Body of pancreas (tissue), 4 donors: ENCODE results near the gene GMCL1. TPM values are rescaled to one million over a fixed set of nuclear protein-coding genes. Genes with fewer than 3 reads are reported as not detected.
A peak's percentile ranks its signal among the peaks of the same experiment; 100 is the strongest.

Experiments
- ATAC-seq: fragments of 150-250 bp; one replicate; pipeline ENCODE4 v1.9.1; 2016
- DNase-seq, 4 donors: peaks; one replicate each; pipeline ENCODE4 v3.0.0-alpha.2; 2019
- H3K27ac ChIP-seq, 4 donors: fragments of 200-600 bp; sonication (generic); 1 replicate in 3 of 4; 2 replicates in 1 of 4; pipeline versions ENCODE4 v1.5.1 to v1.6.1; 2016 to 2019; ENCODE audit warnings: mild to moderate bottlenecking in 1 of 4, mixed read lengths in 1 of 4, moderate library complexity in 1 of 4
- H3K27me3 ChIP-seq, 2 donors: fragments of 200-600 bp; sonication (generic); one replicate each; pipeline ENCODE4 v1.6.0; 2016; ENCODE audit warnings: mild to moderate bottlenecking in 1 of 2
- H3K36me3 ChIP-seq, 2 donors: fragments of 200-600 bp; sonication (generic); replicated peaks in 1 of 2; 2 replicates each; pipeline ENCODE4 v1.5.1; 2016; ENCODE audit warnings: low read depth in 2 of 2; ENCODE audit not compliant: insufficient read depth in 1 of 2
- H3K4me1 ChIP-seq: fragments of 200-600 bp; sonication (generic); one replicate; pipeline ENCODE4 v1.6.0; 2016
- H3K4me3 ChIP-seq, 2 donors: fragments of 200-600 bp; sonication (generic); 1 replicate in 1 of 2; 2 replicates in 1 of 2; pipeline ENCODE4 v1.5.1; 2016 to 2019
- H3K9me3 ChIP-seq, 3 donors: fragments of 200-600 bp; sonication (generic); 1 replicate in 2 of 3; 2 replicates in 1 of 3; pipeline ENCODE4 v1.5.1; 2016
- CTCF ChIP-seq, 7 experiments: fragments of 450-650 bp in 4 of 7; fragments of 200-600 bp in 3 of 7; sonication (generic) in 3 of 7; IDR thresholded peaks; one replicate each; pipeline ENCODE4 v1.5.1; 2016 to 2019; ENCODE audit warnings: antibody characterized with exemption in 7 of 7
- POLR2A ChIP-seq, 3 donors: fragments of 450-650 bp; IDR thresholded peaks; one replicate each; pipeline ENCODE4 v1.6.1; 2016; ENCODE audit warnings: antibody characterized with exemption in 3 of 3, mild to moderate bottlenecking in 2 of 3
- WGBS, 2 donors: methylation state at CpG; one replicate each; pipeline ENCODE4 v1.1.5; 2017; 5-methylcytosine and 5-hydroxymethylcytosine counted together
- intact Hi-C: fragments of 100-400 bp; cut with DNase I; formaldehyde crosslinking; loops from one replicate; pipeline ENCODE4 v1.15.1; 2023
- total RNA-seq, 2 donors: library from RNA; depleted of rRNA; stranded (reverse); fragments of >200 nt; gene quantifications; one replicate each; pipeline ENCODE4 v1.1.0, GENCODE V29; 2016

Gene GMCL1
- total RNA-seq, 2 donors from 2014 or later, result 16.1 to 31.6 TPM

DNA sequence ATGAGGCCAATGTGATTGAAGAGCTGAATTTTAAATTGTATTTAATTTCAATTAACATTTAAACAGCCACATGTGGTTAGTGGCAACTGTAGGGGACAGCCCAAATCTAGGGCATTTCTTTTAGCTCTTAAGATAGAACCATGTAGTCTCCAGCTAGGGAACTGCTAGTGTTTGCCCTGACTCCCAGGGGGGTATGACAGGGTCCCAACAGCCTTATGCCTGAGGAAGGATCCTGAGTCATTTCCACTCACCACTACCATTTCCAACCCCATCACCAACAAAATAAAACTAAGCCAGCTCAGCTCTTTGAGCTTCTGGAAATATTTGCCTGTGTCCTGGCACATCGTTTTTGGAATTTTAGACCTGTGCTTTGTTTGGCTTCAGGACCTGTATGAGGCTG, 13.7 kb upstream of the GMCL1 start:
- TF ChIP-seq POLR2A (IDR thresholded peaks at IDR 0.05) (no peak), CTCF (IDR thresholded peaks at IDR 0.05) (no peak)
- DNase-seq (no peak), ATAC-seq (no peak)
- H3K9me3 ChIP-seq, result no peaks in the 10 kb centered on the region
- no peaks in the 10 kb centered on the region for H3K27me3 ChIP-seq
- peak overlapping the region in 3 of 4 donors; percentile 5 to 52 (median 9) for H3K27ac ChIP-seq
- no peak overlapping the region for H3K4me3 ChIP-seq
- 22 to 53% methylated on average over 1 of the region's 1 CpG for WGBS, 2 donors
- intact Hi-C loops, result no loop called here
- peaks cover 0 to 9% of the 10 kb centered on the region in 2 donors for H3K36me3 ChIP-seq
- peaks cover 29% of the 10 kb centered on the region for H3K4me1 ChIP-seq

DNA sequence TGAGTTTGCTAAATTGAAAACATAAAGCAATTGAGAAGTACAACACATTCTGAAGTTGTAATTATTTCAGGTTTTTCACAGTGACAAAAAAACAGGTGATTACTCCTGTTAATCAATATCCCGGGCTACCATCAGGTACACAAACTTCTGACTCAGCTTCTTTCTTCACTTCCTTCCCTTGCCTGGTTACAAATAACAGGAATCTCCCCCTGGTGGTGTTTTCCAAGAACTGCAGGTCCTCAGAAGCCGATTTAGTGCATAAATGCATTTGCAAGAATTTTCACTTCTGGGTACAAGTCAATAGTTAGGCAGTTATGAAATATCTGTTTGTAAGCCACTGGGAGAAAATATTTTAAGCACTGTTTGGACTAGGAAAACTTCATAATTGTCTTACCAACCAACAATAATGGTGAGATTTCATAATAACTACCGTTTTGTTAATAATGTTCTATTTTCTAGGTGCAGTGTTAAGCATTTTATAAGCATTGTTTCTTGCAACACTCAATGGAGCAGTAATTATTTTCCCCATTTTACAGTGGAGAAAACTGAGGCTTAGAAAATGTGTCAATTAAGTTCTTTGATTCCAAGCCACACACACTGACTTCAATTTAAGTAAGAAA, 12.4 kb upstream of the GMCL1 start:
- ATAC-seq, result peak; percentile 84

GRCh38 chr2:69817729-69818501, 11.5 kb upstream of the GMCL1 start:
- no peak for TF ChIP-seq CTCF (IDR thresholded peaks at IDR 0.05)
- TF ChIP-seq POLR2A (IDR thresholded peaks at IDR 0.05), result no peak
- Histone ChIP-seq H3K4me3 (no peak overlapping the region), H3K36me3 (peaks cover 0 to 7% of the 10 kb centered on the region in 2 donors), H3K4me1 (peaks cover 25% of the 10 kb centered on the region), H3K27me3 (no peaks in the 10 kb centered on the region), H3K9me3 (no peaks in the 10 kb centered on the region), H3K27ac (peak overlapping the region in 1 of 4 donors; percentile 52)
- DNase-seq (no peak), ATAC-seq (no peak)
- intact Hi-C loops, result no loop called here
- WGBS, 2 donors, result 65% methylated on average over 4 of the region's 4 CpGs

More for the DNA sequence above, 12.4 kb upstream of the GMCL1 start:
- Histone ChIP-seq H3K27me3 (no peaks in the 10 kb centered on the region), H3K4me3 (no peak overlapping the region), H3K9me3 (no peaks in the 10 kb centered on the region), H3K36me3 (peaks cover 0 to 11% of the 10 kb centered on the region in 2 donors), H3K27ac (peak overlapping the region in 1 of 4 donors; percentile 52), H3K4me1 (peaks cover 29% of the 10 kb centered on the region)
- intact Hi-C loops, result no loop called here
- WGBS, 2 donors, result 14 to 18% methylated on average over 3 of the region's 3 CpGs
- peak; percentile 83 to 91 (median 86) for DNase-seq
- TF ChIP-seq POLR2A (IDR thresholded peaks at IDR 0.05) (no peak), CTCF (IDR thresholded peaks at IDR 0.05) (peak; percentile 88 to 97 (median 97))

GRCh38 chr2:69827796-69828540, 1.5 kb upstream of the GMCL1 start:
- Histone ChIP-seq H3K27ac (peak overlapping the region in 2 of 4 donors; percentile 90 to 91), H3K4me1 (peaks cover 43% of the 10 kb centered on the region), H3K9me3 (no peaks in the 10 kb centered on the region), H3K27me3 (no peaks in the 10 kb centered on the region), H3K36me3 (no peaks in the 10 kb centered on the region), H3K4me3 (no peak overlapping the region)
- TF ChIP-seq POLR2A (IDR thresholded peaks at IDR 0.05) (no peak), CTCF (IDR thresholded peaks at IDR 0.05) (no peak)
- no peak for DNase-seq
- no peak for ATAC-seq
- intact Hi-C loops, result no loop called here
- 61 to 66% methylated on average over 9 of the region's 9 CpGs for WGBS, 2 donors
